Mucosa of descending colon (tissue), 3 donors: ENCODE results near the gene HBP1. TPM values are rescaled to one million over a fixed set of nuclear protein-coding genes. Genes with fewer than 3 reads are reported as not detected.

ENCODE experiments used
- ATAC-seq: fragments of 200-7000 bp; cut with Tn5 transposase; one replicate; pipeline ENCODE4 v1.9.1; 2020; ENCODE audit warnings: mild to moderate bottlenecking, moderate library complexity
- DNase-seq, 3 donors: peaks; one replicate each; pipeline ENCODE4 v3.0.0-alpha.2; 2020
- H3K36me3 ChIP-seq: fragments of 200-600 bp; one replicate; pipeline ENCODE4 v1.8.0; 2021; ENCODE audit warnings: low read depth, mild to moderate bottlenecking
- H3K4me1 ChIP-seq: fragments of 200-600 bp; one replicate; pipeline ENCODE4 v1.8.0; 2021; ENCODE audit warnings: low read depth, mild to moderate bottlenecking
- H3K4me3 ChIP-seq: fragments of 200-600 bp; one replicate; pipeline ENCODE4 v1.8.0; 2021; ENCODE audit warnings: mild to moderate bottlenecking
- H3K9me3 ChIP-seq: fragments of 200-600 bp; one replicate; pipeline ENCODE4 v1.8.0; 2021; ENCODE audit warnings: mild to moderate bottlenecking
- CTCF ChIP-seq: fragments of 200-600 bp; IDR thresholded peaks from one replicate; pipeline ENCODE4 v1.8.0; 2022; ENCODE audit warnings: antibody characterized with exemption, mild to moderate bottlenecking
- intact Hi-C, 2 donors: fragments of 100-400 bp; cut with DNase I in 1 of 2; cut with micrococcal nuclease in 1 of 2; formaldehyde crosslinking; loops; one replicate each; pipeline versions ENCODE4 v1.11.0 to v1.11.1; 2022; cut with DNase I, micrococcal nuclease
- total RNA-seq, 3 donors: library from RNA; stranded (reverse); fragmentation: NEBNext Ultra II Directional in 2 of 3; extraction: Animal tissue kit (Norgen Biotek cat#: 25700) in 2 of 3; gene quantifications; one replicate each; pipeline versions ENCODE4 v1.2.1 to v1.2.4, GENCODE V29; 2021 to 2023
- donor health status: DM: no; HTN: no; CAD: no; lungs with moderate emphysema.
- donor health status: DM: no; HTN: no; CAD: no.
- donor health status: DM: no; HTN: yes; CAD: no.

Gene HBP1
- total RNA-seq, 3 donors from 2014 or later = 41.2 to 81.5 (median 71.4) TPM

GRCh38 chr7:107207459-107207858 is 38.7 kb downstream of the HBP1 start:
- Histone ChIP-seq H3K9me3 (no peaks in the 10 kb centered on the region), H3K4me3 (no peak overlapping the region), H3K36me3 (no peaks in the 10 kb centered on the region), H3K4me1 (no peaks in the 10 kb centered on the region)
- no peak for TF ChIP-seq CTCF
- ATAC-seq (no peak), DNase-seq (no peak)
- intact Hi-C loops = no loop called here

- intact Hi-C loops = no loop called here
- Histone ChIP-seq H3K4me1 (no peaks in the 10 kb centered on the region), H3K9me3 (no peaks in the 10 kb centered on the region), H3K36me3 (no peaks in the 10 kb centered on the region), H3K4me3 (no peak overlapping the region)
- DNase-seq = no peak
- no peak for ATAC-seq
- no peak for TF ChIP-seq CTCF
Measured at GRCh38 chr7:107208024-107208521, 39.3 kb downstream of the HBP1 start.

GRCh38 chr7:107208563-107208962 is 39.8 kb downstream of the HBP1 start:
- Histone ChIP-seq H3K4me3 (no peak overlapping the region), H3K9me3 (no peaks in the 10 kb centered on the region), H3K4me1 (no peaks in the 10 kb centered on the region), H3K36me3 (no peaks in the 10 kb centered on the region)
- no peak for TF ChIP-seq CTCF
- no peak for ATAC-seq
- no peak for DNase-seq
- intact Hi-C loops = no loop called here

GRCh38 chr7:107209565-107209964 is 40.8 kb downstream of the HBP1 start:
- Histone ChIP-seq H3K4me3 (no peak overlapping the region), H3K9me3 (no peaks in the 10 kb centered on the region), H3K4me1 (no peaks in the 10 kb centered on the region), H3K36me3 (no peaks in the 10 kb centered on the region)
- ATAC-seq (peak; percentile 82), DNase-seq (peak in 1 of 3 donors; percentile 29)
- intact Hi-C loops = no loop called here
- no peak for TF ChIP-seq CTCF

GRCh38 chr7:107210400-107210799 is 41.6 kb downstream of the HBP1 start:
- no peaks in the 10 kb centered on the region for H3K36me3 ChIP-seq
- ATAC-seq = no peak
- intact Hi-C loops = no loop called here

More at GRCh38 chr7:107210400-107210799, 41.6 kb downstream of the HBP1 start:
- no peak overlapping the region for H3K4me3 ChIP-seq
- TF ChIP-seq CTCF = no peak
- no peaks in the 10 kb centered on the region for H3K4me1 ChIP-seq
- no peak for DNase-seq
- H3K9me3 ChIP-seq = no peaks in the 10 kb centered on the region
